Fibroblast of lung (primary cell): Measurements from ENCODE around the gene GRIK4. TPM values are rescaled to one million over a fixed set of nuclear protein-coding genes. Genes with fewer than 3 reads are reported as not detected.

Source experiments
- DNase-seq, 2 donors: peaks; one replicate each; pipeline versions ENCODE4 v3.0.0 to v3.0.0-alpha.2; 2010; ENCODE audit warnings: low read depth in 2 of 2
- H2AFZ ChIP-seq: 2 replicates; pipeline ENCODE4 v1.5.1; 2012; ENCODE audit warnings: low read length, control low read depth, inconsistent platforms
- H3K27ac ChIP-seq: 2 replicates; pipeline ENCODE4 v1.5.1; 2011; ENCODE audit warnings: low read length, control low read depth; ENCODE audit not compliant: insufficient read depth
- H3K27me3 ChIP-seq: 2 replicates; pipeline ENCODE4 v1.5.1; 2011; ENCODE audit warnings: mild to moderate bottlenecking, low read length; ENCODE audit not compliant: control insufficient read depth, insufficient read depth
- H3K36me3 ChIP-seq: 2 replicates; pipeline ENCODE4 v1.5.1; 2011; ENCODE audit warnings: low read length; ENCODE audit not compliant: control insufficient read depth, insufficient read depth
- H3K4me1 ChIP-seq: 2 replicates; pipeline ENCODE4 v1.5.1; 2011; ENCODE audit warnings: low read length; ENCODE audit not compliant: control insufficient read depth, insufficient read depth; ENCODE audit errors: extremely low read depth
- H3K4me2 ChIP-seq: 2 replicates; pipeline ENCODE4 v1.5.1; 2011; ENCODE audit warnings: low read length, control low read depth; ENCODE audit not compliant: insufficient read depth; ENCODE audit errors: extremely low read depth
- H3K4me3 ChIP-seq, 4 experiments: fragments of 200-600 bp in 1 of 4; sonication (generic) in 1 of 4; replicated peaks in 1 of 4; 2 replicates each; pipeline ENCODE4 v1.5.1; 2011 to 2016; ENCODE audit warnings: low read length in 4 of 4, low read depth in 3 of 4, mild to moderate bottlenecking in 3 of 4, control low read depth in 2 of 4, inconsistent platforms in 1 of 4, mixed read lengths in 1 of 4; ENCODE audit not compliant: insufficient read depth in 1 of 4; ENCODE audit errors: control extremely low read depth in 1 of 4
- H3K79me2 ChIP-seq: 2 replicates; pipeline ENCODE4 v1.5.1; 2012; ENCODE audit warnings: mild to moderate bottlenecking, low read length, inconsistent platforms; ENCODE audit not compliant: control insufficient read depth, insufficient read depth
- H3K9ac ChIP-seq: 2 replicates; pipeline ENCODE4 v1.5.1; 2011; ENCODE audit warnings: mild to moderate bottlenecking, low read length, control low read depth; ENCODE audit not compliant: insufficient read depth
- H3K9me3 ChIP-seq: 2 replicates; pipeline ENCODE4 v1.5.1; 2012; ENCODE audit warnings: low read depth, low read length; ENCODE audit not compliant: control insufficient read depth, insufficient read depth
- H4K20me1 ChIP-seq: 2 replicates; pipeline ENCODE4 v1.5.1; 2011; ENCODE audit warnings: low read length; ENCODE audit not compliant: control insufficient read depth, insufficient read depth; ENCODE audit errors: extremely low read depth
- CTCF ChIP-seq, 2 donors: IDR thresholded peaks in 1 of 2; conservative IDR thresholded peaks in 1 of 2; 1 replicate in 1 of 2; 2 replicates in 1 of 2; pipeline ENCODE4 v1.5.1; 2011 to 2012; ENCODE audit warnings: low read length in 2 of 2, control low read depth in 1 of 2, inconsistent platforms in 1 of 2, low read depth in 1 of 2, mild to moderate bottlenecking in 1 of 2
- EZH2 ChIP-seq: IDR thresholded peaks from 2 replicates; pipeline ENCODE4 v1.5.1; 2012; ENCODE audit warnings: low read length, control low read depth, mild to moderate bottlenecking; ENCODE audit errors: missing control alignments
- polyA plus RNA-seq, 2 donors: library from polyadenylated mRNA; depleted of rRNA in 1 of 2; stranded (reverse) in 1 of 2; unstranded in 1 of 2; fragments of >200 nt; gene quantifications; 2 replicates each; pipeline ENCODE4 v1.2.1, GENCODE V29; 2011 to 2012; ENCODE audit warnings: missing spikeins in 1 of 2
- total RNA-seq: library from RNA; depleted of rRNA; stranded (reverse); fragments of >200 nt; gene quantifications from 2 replicates; pipeline ENCODE4 v1.2.1, GENCODE V29; 2014

GRIK4 gene
- total and polyA plus RNA-seq, 2 donors (not counting 1 experiment from before 2014, with no cell fraction given): 0.17 to 1.5 TPM

- Histone ChIP-seq H3K4me1 (no peaks in the 10 kb centered on the region), H3K9me3 (no peaks in the 10 kb centered on the region), H3K27me3 (peaks cover 9% of the 10 kb centered on the region), H3K4me3 (no peak overlapping the region), H2AFZ (no peak overlapping the region), H4K20me1 (no peaks in the 10 kb centered on the region), H3K79me2 (no peaks in the 10 kb centered on the region), H3K4me2 (no peak overlapping the region), H3K27ac (no peak overlapping the region), H3K36me3 (no peaks in the 10 kb centered on the region), H3K9ac (no peak overlapping the region)
- no peak for TF ChIP-seq CTCF (conservative IDR thresholded peaks at IDR 0.05 in 1 of 2, IDR thresholded peaks at IDR 0.05 in 1 of 2; ENCODE audit: low read depth in 1 of 2, low read length in 2 of 2)
- TF ChIP-seq EZH2: no peak
- no peak for DNase-seq
Measured at GRCh38 chr11:120576606-120577005, 65.1 kb downstream of the GRIK4 start.

- no peak overlapping the region for H3K27ac ChIP-seq
- TF ChIP-seq CTCF (conservative IDR thresholded peaks at IDR 0.05 in 1 of 2, IDR thresholded peaks at IDR 0.05 in 1 of 2; ENCODE audit: low read depth in 1 of 2, low read length in 2 of 2) (no peak), EZH2 (no peak)
- H3K9ac ChIP-seq: no peak overlapping the region
- H3K4me2 ChIP-seq: no peak overlapping the region
- H3K36me3 ChIP-seq: no peaks in the 10 kb centered on the region
- H3K79me2 ChIP-seq: no peaks in the 10 kb centered on the region
- H3K27me3 ChIP-seq: peaks cover 9% of the 10 kb centered on the region
- no peaks in the 10 kb centered on the region for H3K4me1 ChIP-seq
- no peak overlapping the region for H2AFZ ChIP-seq
- no peaks in the 10 kb centered on the region for H3K9me3 ChIP-seq
- DNase-seq: no peak
- no peak overlapping the region for H3K4me3 ChIP-seq
- no peaks in the 10 kb centered on the region for H4K20me1 ChIP-seq
Measured at GRCh38 chr11:120577041-120577440, 65.5 kb downstream of the GRIK4 start.

- Histone ChIP-seq H3K79me2 (no peaks in the 10 kb centered on the region), H3K4me1 (no peaks in the 10 kb centered on the region), H3K4me2 (no peak overlapping the region), H3K36me3 (no peaks in the 10 kb centered on the region), H3K9ac (no peak overlapping the region), H3K9me3 (no peaks in the 10 kb centered on the region), H3K27ac (no peak overlapping the region), H3K27me3 (peaks cover 9% of the 10 kb centered on the region), H3K4me3 (no peak overlapping the region), H2AFZ (no peak overlapping the region), H4K20me1 (no peaks in the 10 kb centered on the region)
- no peak for DNase-seq
- TF ChIP-seq CTCF (conservative IDR thresholded peaks at IDR 0.05 in 1 of 2, IDR thresholded peaks at IDR 0.05 in 1 of 2; ENCODE audit: low read depth in 1 of 2, low read length in 2 of 2) (no peak), EZH2 (no peak)
Measured at GRCh38 chr11:120577624-120578363, 66.2 kb downstream of the GRIK4 start.
